ENCODE results near the gene MRPS24.

MRPS24 gene

DNA sequence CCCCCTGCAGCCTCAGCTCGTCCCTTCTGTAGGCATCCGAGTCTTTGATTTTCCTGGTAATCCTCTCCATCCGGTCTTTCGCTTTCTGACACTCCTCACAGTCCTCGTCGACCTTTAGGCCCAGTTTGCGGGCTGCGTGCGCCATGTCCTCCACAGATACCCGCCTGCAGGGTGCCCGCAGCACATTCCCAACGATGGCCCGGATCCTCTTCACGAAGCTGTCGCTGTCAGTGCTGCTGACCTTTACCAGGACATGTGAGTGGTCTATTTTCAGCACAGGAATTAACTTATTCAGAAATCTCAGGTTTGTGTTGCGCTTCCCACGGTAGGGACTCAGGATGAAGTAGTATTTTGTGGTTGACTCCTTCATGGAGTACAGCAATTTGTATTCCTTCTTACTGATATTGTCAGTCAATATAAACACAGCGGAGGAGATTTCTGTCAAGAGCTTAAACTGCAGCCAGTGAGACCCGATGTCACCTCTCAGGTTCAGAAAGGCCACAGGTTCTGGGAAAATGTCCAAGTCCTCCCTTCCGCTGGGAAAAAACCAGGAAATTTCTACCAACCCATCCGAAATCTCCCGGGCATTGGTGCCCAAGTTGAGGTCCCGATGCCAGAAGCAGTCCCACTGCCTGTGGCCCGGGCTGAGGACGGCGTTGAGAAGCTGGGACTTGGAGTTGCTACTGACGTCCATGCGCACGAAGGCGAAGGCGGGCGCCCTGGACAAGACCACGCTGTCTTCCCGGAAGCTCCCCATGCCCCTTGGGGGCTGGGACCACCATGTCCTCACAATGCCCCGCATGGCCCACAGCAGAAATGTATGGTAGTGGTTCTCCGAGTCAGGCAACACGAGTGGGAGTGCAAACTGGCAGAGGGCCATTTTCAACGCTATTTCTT is 8.9 kb upstream of the MRPS24 start:
- DNase-seq (ENCODE audit: low read depth), result no peak
- H3K4me3 ChIP-seq (ENCODE audit: low read depth, low read length), result no peak overlapping the region
- TF ChIP-seq, protein P1, sequence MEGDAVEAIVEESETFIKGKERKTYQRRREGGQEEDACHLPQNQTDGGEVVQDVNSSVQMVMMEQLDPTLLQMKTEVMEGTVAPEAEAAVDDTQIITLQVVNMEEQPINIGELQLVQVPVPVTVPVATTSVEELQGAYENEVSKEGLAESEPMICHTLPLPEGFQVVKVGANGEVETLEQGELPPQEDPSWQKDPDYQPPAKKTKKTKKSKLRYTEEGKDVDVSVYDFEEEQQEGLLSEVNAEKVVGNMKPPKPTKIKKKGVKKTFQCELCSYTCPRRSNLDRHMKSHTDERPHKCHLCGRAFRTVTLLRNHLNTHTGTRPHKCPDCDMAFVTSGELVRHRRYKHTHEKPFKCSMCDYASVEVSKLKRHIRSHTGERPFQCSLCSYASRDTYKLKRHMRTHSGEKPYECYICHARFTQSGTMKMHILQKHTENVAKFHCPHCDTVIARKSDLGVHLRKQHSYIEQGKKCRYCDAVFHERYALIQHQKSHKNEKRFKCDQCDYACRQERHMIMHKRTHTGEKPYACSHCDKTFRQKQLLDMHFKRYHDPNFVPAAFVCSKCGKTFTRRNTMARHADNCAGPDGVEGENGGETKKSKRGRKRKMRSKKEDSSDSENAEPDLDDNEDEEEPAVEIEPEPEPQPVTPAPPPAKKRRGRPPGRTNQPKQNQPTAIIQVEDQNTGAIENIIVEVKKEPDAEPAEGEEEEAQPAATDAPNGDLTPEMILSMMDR (IDR thresholded peaks at IDR 0.05; ENCODE audit: low read depth, low read length, missing control alignments), result no peak

DNA sequence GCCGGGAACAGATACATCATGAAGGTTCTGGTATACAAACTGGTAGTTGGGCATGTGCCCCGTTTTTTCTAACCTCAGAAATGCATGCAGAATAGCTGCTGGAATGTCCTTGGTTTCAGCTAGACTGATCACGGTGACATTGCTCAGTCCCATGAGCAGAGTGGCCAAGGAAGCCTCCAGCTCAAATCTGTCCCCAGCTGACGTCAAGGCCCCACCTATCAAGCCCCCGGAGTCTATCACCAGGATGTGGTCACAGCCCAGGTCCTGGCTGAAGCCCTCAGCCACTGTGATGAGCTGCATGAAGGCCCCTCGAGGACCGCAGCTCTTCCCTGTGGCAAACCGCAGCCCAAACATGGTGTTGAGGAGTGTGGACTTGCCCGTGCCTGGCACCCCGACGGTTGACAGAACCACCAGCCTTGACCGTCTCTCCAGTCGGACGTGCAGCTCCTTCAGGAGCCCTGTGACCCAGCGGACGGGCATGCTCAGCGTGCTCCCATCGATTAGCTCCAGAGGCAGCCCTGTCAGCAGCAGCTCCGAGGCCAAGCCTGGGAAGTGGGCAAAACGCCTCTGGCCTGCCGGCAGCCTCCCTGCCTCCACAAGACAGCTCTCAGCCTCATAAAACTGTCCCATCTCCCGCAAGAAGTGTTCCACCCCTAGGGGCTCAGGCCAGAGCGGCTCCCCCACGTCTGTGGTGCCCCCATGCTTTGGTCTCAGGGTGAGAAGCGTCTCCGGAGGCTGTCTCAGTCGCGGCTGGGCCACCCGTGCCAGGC is 7.8 kb upstream of the MRPS24 start:
- no peak for DNase-seq (ENCODE audit: low read depth)
- TF ChIP-seq, protein P1 (IDR thresholded peaks at IDR 0.05; ENCODE audit: low read depth, low read length, missing control alignments), result no peak
- no peak overlapping the region for H3K4me3 ChIP-seq (ENCODE audit: low read depth, low read length)

DNA sequence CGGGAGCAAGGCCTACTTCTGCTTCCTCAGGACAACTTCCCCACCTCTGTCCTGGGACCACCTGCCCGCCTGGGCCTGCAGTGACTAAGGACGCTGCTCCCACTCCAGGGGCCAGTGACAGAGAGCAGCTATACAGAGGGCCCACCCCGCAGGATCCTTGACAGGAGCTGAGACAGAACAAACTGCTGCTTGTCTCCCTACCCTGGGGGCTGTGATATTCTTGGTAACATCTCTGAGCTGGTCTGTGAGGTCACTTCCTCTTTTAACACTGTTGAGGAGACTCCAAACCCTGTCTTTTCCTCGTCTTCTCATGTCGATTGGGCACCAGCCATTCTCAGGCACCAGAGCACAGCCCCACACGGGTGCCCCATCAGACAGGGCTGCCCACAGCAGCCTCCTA is 6.9 kb upstream of the MRPS24 start:
- DNase-seq (ENCODE audit: low read depth), result no peak
- no peak overlapping the region for H3K4me3 ChIP-seq (ENCODE audit: low read depth, low read length)
- TF ChIP-seq, protein P1 (IDR thresholded peaks at IDR 0.05; ENCODE audit: low read depth, low read length, missing control alignments), result no peak

DNA sequence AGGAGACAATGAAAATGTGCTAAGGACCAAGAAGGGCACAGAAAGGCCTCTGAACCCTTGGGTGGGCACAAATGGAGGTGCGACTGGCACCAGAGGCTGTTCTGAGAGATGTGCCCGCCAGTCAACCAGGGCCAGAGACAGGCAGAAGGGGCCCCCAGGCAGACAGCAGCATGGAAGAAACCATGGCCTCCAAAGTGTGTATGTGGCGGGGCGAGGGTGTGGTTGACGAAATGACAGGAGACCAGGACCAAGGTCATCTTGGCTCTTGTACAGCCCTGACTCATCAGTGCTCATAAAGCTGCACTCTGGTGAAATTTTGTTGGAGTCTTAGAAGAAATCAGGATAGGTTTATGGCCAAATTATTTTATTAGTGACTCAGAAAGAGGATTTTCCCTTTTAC is 4.0 kb upstream of the MRPS24 start:
- H3K4me3 ChIP-seq (ENCODE audit: low read depth, low read length), result no peak overlapping the region
- TF ChIP-seq, protein P1 (IDR thresholded peaks at IDR 0.05; ENCODE audit: low read depth, low read length, missing control alignments), result no peak
- DNase-seq (ENCODE audit: low read depth), result no peak

DNA sequence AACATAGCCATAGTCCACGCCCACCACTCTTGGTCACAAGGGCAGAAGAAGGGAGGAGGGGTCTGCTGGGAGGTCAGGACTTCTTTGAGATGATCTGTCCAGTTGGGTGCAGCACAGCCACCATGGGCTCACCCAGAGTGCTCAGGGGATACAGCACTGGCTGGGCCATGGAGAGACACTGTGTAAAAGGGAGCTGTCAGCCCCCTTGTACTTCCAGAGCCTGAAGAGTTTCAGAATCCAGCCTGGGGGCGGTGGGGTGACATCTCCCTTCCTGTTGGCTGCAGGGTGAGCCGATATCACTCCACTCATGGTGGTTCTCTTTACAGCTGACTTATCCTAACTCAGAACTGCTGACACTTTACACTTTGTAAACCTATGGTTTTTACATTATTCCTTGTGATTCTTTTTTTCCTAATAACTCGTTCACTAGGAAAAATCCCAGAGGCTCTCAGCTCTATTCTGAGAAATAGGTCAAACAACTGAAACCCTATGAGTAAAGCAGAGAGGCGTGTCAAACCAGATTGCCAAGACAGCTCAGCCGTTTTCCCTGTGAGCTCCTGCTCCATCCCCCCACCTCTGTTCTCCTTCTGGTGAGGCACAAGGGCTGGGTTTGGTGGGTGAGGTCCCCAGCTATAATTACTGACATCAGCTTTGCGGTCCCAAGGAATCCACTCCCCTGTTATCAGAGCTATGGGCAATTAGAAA is 3.2 kb upstream of the MRPS24 start:
- no peak overlapping the region for H3K4me3 ChIP-seq (ENCODE audit: low read depth, low read length)
- TF ChIP-seq, protein P1 (IDR thresholded peaks at IDR 0.05; ENCODE audit: low read depth, low read length, missing control alignments), result no peak
- no peak for DNase-seq (ENCODE audit: low read depth)

DNA sequence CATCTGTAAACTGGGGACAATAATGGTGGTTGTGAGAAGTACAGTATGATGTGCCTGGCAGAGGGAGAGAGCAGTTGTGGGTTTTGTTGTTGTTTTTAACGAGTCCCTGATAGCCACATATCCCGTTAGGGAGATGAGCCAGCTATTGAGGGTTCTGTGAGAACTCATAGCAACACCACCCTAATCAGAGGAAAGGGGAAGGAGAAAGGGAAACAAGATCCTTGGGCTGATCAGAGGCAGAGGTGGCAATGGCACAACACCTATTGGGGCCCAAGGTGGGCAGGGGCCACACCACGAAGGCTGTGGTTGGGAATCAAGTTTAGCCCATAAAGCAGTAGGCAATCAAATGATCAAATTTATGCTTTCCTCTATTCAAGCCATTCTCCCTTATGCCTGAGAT is 1.7 kb upstream of the MRPS24 start:
- no peak for DNase-seq (ENCODE audit: low read depth)
- TF ChIP-seq, protein P1 (IDR thresholded peaks at IDR 0.05; ENCODE audit: low read depth, low read length, missing control alignments), result no peak
- H3K4me3 ChIP-seq (ENCODE audit: low read depth, low read length), result no peak overlapping the region
